Activated T-helper 17 cell treated with anti-CD3 and anti-CD28 coated beads, Interleukin-2, amount 50 U/mL, for 72 hours (primary cell): ENCODE measurements around the gene EPB41L2. TPM values are rescaled to one million over a fixed set of nuclear protein-coding genes. Genes with fewer than 3 reads are reported as not detected.
"Not testable (repeated sequence)": the region's sequence is repeated elsewhere in the genome, so short reads cannot be mapped to it uniquely, and the experiment has no call there.

Experiments
- ATAC-seq: fragments of 150-1000 bp; cut with Tn5 transposase; replicated peaks from 2 replicates; pipeline ENCODE4 v1.10.0; 2021; ENCODE audit warnings: mild to moderate bottlenecking, moderate library complexity
- H3K27ac Mint-ChIP-seq: one replicate; pipeline ENCODE4 v1.8.0; 2022; ENCODE audit warnings: mixed read lengths
- H3K27me3 Mint-ChIP-seq: one replicate; pipeline ENCODE4 v1.8.0; 2022; ENCODE audit warnings: mixed read lengths
- H3K36me3 Mint-ChIP-seq: one replicate; pipeline ENCODE4 v1.8.0; 2022; ENCODE audit warnings: low read depth, mild to moderate bottlenecking, mixed read lengths
- H3K4me1 Mint-ChIP-seq: one replicate; pipeline ENCODE4 v1.8.0; 2022; ENCODE audit warnings: mixed read lengths
- H3K4me3 Mint-ChIP-seq: one replicate; pipeline ENCODE4 v1.8.0; 2022; ENCODE audit warnings: mild to moderate bottlenecking, mixed read lengths
- H3K9me3 Mint-ChIP-seq: one replicate; pipeline ENCODE4 v1.8.0; 2022; ENCODE audit warnings: mixed read lengths
- total RNA-seq, 2 donors: library from RNA; stranded (reverse); gene quantifications; one replicate each; pipeline ENCODE4 v1.2.3, GENCODE V29; 2022

EPB41L2 gene
- total RNA-seq, 2 donors from 2014 or later: 31.0 to 49.3 TPM

GRCh38 chr6:131013495-131013894 lies 49.5 kb downstream of the EPB41L2 start:
- H3K27me3 Mint-ChIP-seq: no peaks in the 10 kb centered on the region
- ATAC-seq: no peak
- peaks cover 7% of the 10 kb centered on the region for H3K9me3 Mint-ChIP-seq
- no peaks in the 10 kb centered on the region for H3K4me1 Mint-ChIP-seq
- no peaks in the 10 kb centered on the region for H3K36me3 Mint-ChIP-seq
- no peak overlapping the region for H3K27ac Mint-ChIP-seq
- H3K4me3 Mint-ChIP-seq: no peak overlapping the region

GRCh38 chr6:131009790-131010189 lies 53.3 kb downstream of the EPB41L2 start:
- H3K4me1 Mint-ChIP-seq: no peaks in the 10 kb centered on the region
- peaks cover 19% of the 10 kb centered on the region for H3K9me3 Mint-ChIP-seq
- H3K4me3 Mint-ChIP-seq: no peak overlapping the region
- no peak for ATAC-seq
- no peak overlapping the region for H3K27ac Mint-ChIP-seq
- H3K27me3 Mint-ChIP-seq: no peaks in the 10 kb centered on the region
- H3K36me3 Mint-ChIP-seq: peaks cover 5% of the 10 kb centered on the region

- ATAC-seq, H3K27me3 Mint-ChIP-seq, H3K27ac Mint-ChIP-seq, H3K4me3 Mint-ChIP-seq, H3K36me3 Mint-ChIP-seq, H3K4me1 Mint-ChIP-seq: not testable (repeated sequence)
- peaks cover 19% of the 10 kb centered on the region for H3K9me3 Mint-ChIP-seq
These were observed 54.1 kb downstream of the EPB41L2 start for GRCh38 chr6:131008965-131009364.

- H3K36me3 Mint-ChIP-seq, H3K4me1 Mint-ChIP-seq, H3K27ac Mint-ChIP-seq, H3K27me3 Mint-ChIP-seq, ATAC-seq, H3K4me3 Mint-ChIP-seq: not testable (repeated sequence)
- H3K9me3 Mint-ChIP-seq: peaks cover 19% of the 10 kb centered on the region
These were observed 55.1 kb downstream of the EPB41L2 start for GRCh38 chr6:131007964-131008363.

GRCh38 chr6:131007286-131007685 lies 55.8 kb downstream of the EPB41L2 start:
- peaks cover 5% of the 10 kb centered on the region for H3K36me3 Mint-ChIP-seq
- no peak overlapping the region for H3K27ac Mint-ChIP-seq
- H3K4me3 Mint-ChIP-seq: no peak overlapping the region
- H3K9me3 Mint-ChIP-seq: peaks cover 19% of the 10 kb centered on the region
- H3K27me3 Mint-ChIP-seq: no peaks in the 10 kb centered on the region
- no peak for ATAC-seq
- peaks cover 3% of the 10 kb centered on the region for H3K4me1 Mint-ChIP-seq

- no peak for ATAC-seq
- peaks cover 3% of the 10 kb centered on the region for H3K4me1 Mint-ChIP-seq
- no peak overlapping the region for H3K27ac Mint-ChIP-seq
- peaks cover 19% of the 10 kb centered on the region for H3K9me3 Mint-ChIP-seq
- H3K36me3 Mint-ChIP-seq: peaks cover 5% of the 10 kb centered on the region
- no peaks in the 10 kb centered on the region for H3K27me3 Mint-ChIP-seq
- no peak overlapping the region for H3K4me3 Mint-ChIP-seq
These were observed 57.5 kb downstream of the EPB41L2 start for GRCh38 chr6:131005439-131006016.

GRCh38 chr6:131004936-131005335 lies 58.1 kb downstream of the EPB41L2 start:
- no peak for ATAC-seq
- Mint-ChIP-seq H3K36me3 (peaks cover 5% of the 10 kb centered on the region), H3K27ac (no peak overlapping the region), H3K27me3 (no peaks in the 10 kb centered on the region), H3K4me1 (peaks cover 3% of the 10 kb centered on the region), H3K9me3 (peaks cover 19% of the 10 kb centered on the region), H3K4me3 (no peak overlapping the region)

- Mint-ChIP-seq H3K9me3 (peaks cover 16% of the 10 kb centered on the region), H3K27ac (no peak overlapping the region), H3K4me1 (peaks cover 3% of the 10 kb centered on the region), H3K4me3 (no peak overlapping the region), H3K36me3 (peaks cover 5% of the 10 kb centered on the region), H3K27me3 (no peaks in the 10 kb centered on the region)
- no peak for ATAC-seq
These were observed 58.7 kb downstream of the EPB41L2 start for GRCh38 chr6:131004387-131004755.

- Mint-ChIP-seq H3K9me3 (peaks cover 14% of the 10 kb centered on the region), H3K4me1 (peaks cover 3% of the 10 kb centered on the region), H3K4me3 (no peak overlapping the region), H3K27ac (no peak overlapping the region), H3K36me3 (peaks cover 5% of the 10 kb centered on the region), H3K27me3 (no peaks in the 10 kb centered on the region)
- no peak for ATAC-seq
These were observed 59.3 kb downstream of the EPB41L2 start for GRCh38 chr6:131003488-131004386.

GRCh38 chr6:131002661-131002980 lies 60.4 kb downstream of the EPB41L2 start:
- peaks cover 3% of the 10 kb centered on the region for H3K4me1 Mint-ChIP-seq
- H3K27me3 Mint-ChIP-seq: no peaks in the 10 kb centered on the region
- peaks cover 3% of the 10 kb centered on the region for H3K36me3 Mint-ChIP-seq
- no peak for ATAC-seq
- H3K27ac Mint-ChIP-seq: no peak overlapping the region
- H3K4me3 Mint-ChIP-seq: no peak overlapping the region
- H3K9me3 Mint-ChIP-seq: peaks cover 10% of the 10 kb centered on the region

- Mint-ChIP-seq H3K27ac (no peak overlapping the region), H3K36me3 (no peaks in the 10 kb centered on the region), H3K4me1 (peaks cover 3% of the 10 kb centered on the region), H3K27me3 (no peaks in the 10 kb centered on the region), H3K9me3 (peaks cover 5% of the 10 kb centered on the region), H3K4me3 (no peak overlapping the region)
- ATAC-seq: no peak
These were observed 60.9 kb downstream of the EPB41L2 start for GRCh38 chr6:131001945-131002660.

GRCh38 chr6:131001111-131001736 lies 61.8 kb downstream of the EPB41L2 start:
- Mint-ChIP-seq H3K27ac (no peak overlapping the region), H3K4me3 (no peak overlapping the region), H3K27me3 (no peaks in the 10 kb centered on the region), H3K9me3 (no peaks in the 10 kb centered on the region), H3K4me1 (peaks cover 3% of the 10 kb centered on the region), H3K36me3 (no peaks in the 10 kb centered on the region)
- ATAC-seq: no peak

- Mint-ChIP-seq H3K9me3 (no peaks in the 10 kb centered on the region), H3K4me1 (peaks cover 3% of the 10 kb centered on the region), H3K27me3 (no peaks in the 10 kb centered on the region), H3K4me3 (no peak overlapping the region), H3K36me3 (no peaks in the 10 kb centered on the region), H3K27ac (no peak overlapping the region)
- no peak for ATAC-seq
These were observed 62.5 kb downstream of the EPB41L2 start for GRCh38 chr6:131000544-131000943.

- Mint-ChIP-seq H3K27me3 (no peaks in the 10 kb centered on the region), H3K9me3 (no peaks in the 10 kb centered on the region), H3K36me3 (no peaks in the 10 kb centered on the region), H3K27ac (no peak overlapping the region), H3K4me1 (no peaks in the 10 kb centered on the region), H3K4me3 (no peak overlapping the region)
- no peak for ATAC-seq
These were observed 65.8 kb downstream of the EPB41L2 start for GRCh38 chr6:130997061-130997753.
